Measurements from ENCODE around the gene TRPM4. TPM values are rescaled to one million over a fixed set of nuclear protein-coding genes. Genes with fewer than 3 reads are reported as not detected.

TRPM4 gene
- total RNA-seq, 3 donors from 2014 or later = 13.1 to 34.0 (median 24.3) TPM

- intact Hi-C loops (cut with DNase I; ENCODE audit: low total_unique reads) = loop anchor here (1.0 kb wide), 1 partner anchor 61 kb away; no protein-coding TSS in a partner anchor
- peaks cover 5 to 9% of the 10 kb centered on the region in 2 donors for H3K4me1 ChIP-seq
- peak overlapping the region; percentile 60 to 91 for H3K27ac ChIP-seq
- no peaks in the 10 kb centered on the region for H3K27me3 ChIP-seq
- TF ChIP-seq POLR2AphosphoS5 (IDR thresholded peaks at IDR 0.05) (no peak), POLR2A (IDR thresholded peaks at IDR 0.05) (no peak)
- TF ChIP-seq, protein P1, sequence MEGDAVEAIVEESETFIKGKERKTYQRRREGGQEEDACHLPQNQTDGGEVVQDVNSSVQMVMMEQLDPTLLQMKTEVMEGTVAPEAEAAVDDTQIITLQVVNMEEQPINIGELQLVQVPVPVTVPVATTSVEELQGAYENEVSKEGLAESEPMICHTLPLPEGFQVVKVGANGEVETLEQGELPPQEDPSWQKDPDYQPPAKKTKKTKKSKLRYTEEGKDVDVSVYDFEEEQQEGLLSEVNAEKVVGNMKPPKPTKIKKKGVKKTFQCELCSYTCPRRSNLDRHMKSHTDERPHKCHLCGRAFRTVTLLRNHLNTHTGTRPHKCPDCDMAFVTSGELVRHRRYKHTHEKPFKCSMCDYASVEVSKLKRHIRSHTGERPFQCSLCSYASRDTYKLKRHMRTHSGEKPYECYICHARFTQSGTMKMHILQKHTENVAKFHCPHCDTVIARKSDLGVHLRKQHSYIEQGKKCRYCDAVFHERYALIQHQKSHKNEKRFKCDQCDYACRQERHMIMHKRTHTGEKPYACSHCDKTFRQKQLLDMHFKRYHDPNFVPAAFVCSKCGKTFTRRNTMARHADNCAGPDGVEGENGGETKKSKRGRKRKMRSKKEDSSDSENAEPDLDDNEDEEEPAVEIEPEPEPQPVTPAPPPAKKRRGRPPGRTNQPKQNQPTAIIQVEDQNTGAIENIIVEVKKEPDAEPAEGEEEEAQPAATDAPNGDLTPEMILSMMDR (IDR thresholded peaks at IDR 0.05) = no peak
- peak; percentile 93 to 98 for DNase-seq (ENCODE audit: low spot score in 2 of 2)
- peak overlapping the region; percentile 68 to 81 (median 69) for H3K4me3 ChIP-seq
- H3K36me3 ChIP-seq = no peaks in the 10 kb centered on the region
- H3K9me3 ChIP-seq = no peaks in the 10 kb centered on the region
These were observed 6.1 kb upstream of the TRPM4 start for GRCh38 chr19:49151267-49152118.

GRCh38 chr19:49152119-49152550, 5.5 kb upstream of the TRPM4 start:
- DNase-seq (ENCODE audit: low spot score in 2 of 2) = no peak
- H3K27ac ChIP-seq = peak overlapping the region in 1 of 2 donors; percentile 60
- peak overlapping the region in 1 of 3 donors; percentile 81 for H3K4me3 ChIP-seq
- intact Hi-C loops (cut with DNase I; ENCODE audit: low total_unique reads) = loop anchor here (1.0 kb wide), 1 partner anchor 62 kb away; no protein-coding TSS in a partner anchor
- no peaks in the 10 kb centered on the region for H3K9me3 ChIP-seq
- TF ChIP-seq, protein P1 (IDR thresholded peaks at IDR 0.05) = no peak
- TF ChIP-seq POLR2AphosphoS5 (IDR thresholded peaks at IDR 0.05) (no peak), POLR2A (IDR thresholded peaks at IDR 0.05) (no peak)
- no peaks in the 10 kb centered on the region for H3K27me3 ChIP-seq
- no peaks in the 10 kb centered on the region for H3K36me3 ChIP-seq
- H3K4me1 ChIP-seq = peaks cover 5 to 9% of the 10 kb centered on the region in 2 donors

DNA sequence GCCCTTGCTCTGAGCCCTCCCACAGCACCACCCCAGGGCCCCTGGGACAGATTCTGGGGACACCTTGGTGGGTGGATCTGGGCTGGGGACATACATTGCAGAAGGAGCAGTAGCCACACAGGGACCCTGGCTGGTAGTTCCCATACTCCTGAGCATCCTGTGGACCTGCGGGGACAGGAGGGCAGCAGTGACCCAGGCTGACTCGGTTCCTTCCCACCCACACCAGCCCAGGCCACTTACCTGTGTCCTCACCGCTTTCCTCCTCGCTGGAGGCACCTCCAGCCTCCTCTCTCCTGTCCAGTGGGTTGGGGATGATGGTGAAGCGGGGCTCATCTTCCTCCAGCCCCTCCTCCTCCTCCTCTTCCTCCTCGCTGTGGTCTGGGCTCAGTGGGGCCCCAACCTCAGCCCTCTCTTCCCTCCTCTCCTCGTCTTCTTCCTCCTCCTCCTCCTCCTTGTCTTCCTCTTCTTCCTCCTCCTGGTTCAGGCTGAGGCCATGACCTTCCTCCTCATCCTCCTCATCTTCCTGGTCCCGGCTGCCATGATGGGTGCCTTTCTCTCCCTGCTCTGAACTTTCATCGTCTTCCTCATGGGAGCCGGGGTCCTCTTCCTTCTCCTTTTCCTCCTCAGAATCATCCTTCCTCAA, 4.3 kb upstream of the TRPM4 start:
- no peak overlapping the region for H3K4me3 ChIP-seq
- intact Hi-C loops (cut with DNase I; ENCODE audit: low total_unique reads) = no loop called here
- H3K27me3 ChIP-seq = no peaks in the 10 kb centered on the region
- TF ChIP-seq POLR2AphosphoS5 (IDR thresholded peaks at IDR 0.05) (no peak), POLR2A (IDR thresholded peaks at IDR 0.05) (no peak)
- TF ChIP-seq, protein P1 (IDR thresholded peaks at IDR 0.05) = no peak
- no peak for DNase-seq (ENCODE audit: low spot score in 2 of 2)
- no peaks in the 10 kb centered on the region for H3K36me3 ChIP-seq
- peaks cover 6 to 9% of the 10 kb centered on the region in 2 donors for H3K4me1 ChIP-seq
- no peaks in the 10 kb centered on the region for H3K9me3 ChIP-seq
- H3K27ac ChIP-seq = no peak overlapping the region

GRCh38 chr19:49154279-49154678, 3.3 kb upstream of the TRPM4 start:
- peak overlapping the region in 1 of 2 donors; percentile 38 for H3K27ac ChIP-seq
- no peaks in the 10 kb centered on the region for H3K36me3 ChIP-seq
- H3K27me3 ChIP-seq = no peaks in the 10 kb centered on the region
- DNase-seq (ENCODE audit: low spot score in 2 of 2) = no peak
- H3K4me1 ChIP-seq = peaks cover 4 to 10% of the 10 kb centered on the region in 2 donors
- no peak overlapping the region for H3K4me3 ChIP-seq
- intact Hi-C loops (cut with DNase I; ENCODE audit: low total_unique reads) = no loop called here
- TF ChIP-seq POLR2AphosphoS5 (IDR thresholded peaks at IDR 0.05) (no peak), POLR2A (IDR thresholded peaks at IDR 0.05) (no peak)
- TF ChIP-seq, protein P1 (IDR thresholded peaks at IDR 0.05) = no peak
- no peaks in the 10 kb centered on the region for H3K9me3 ChIP-seq
